ENCODE results near the gene MECR. TPM values are rescaled to one million over a fixed set of nuclear protein-coding genes. Genes with fewer than 3 reads are reported as not detected.

MECR gene
- total RNA-seq, 1 experiment from 2014 or later: 42.9 TPM

GRCh38 chr1:29234471-29234870 is 3.7 kb upstream of the MECR start:
- H3K4me1 ChIP-seq (ENCODE audit: control insufficient read depth in 1 of 2, insufficient read depth in 2 of 2, low read length in 2 of 2): peaks cover 16 to 34% of the 10 kb centered on the region in 2 experiments
- H3K27me3 ChIP-seq (ENCODE audit: insufficient read depth, low read length): no peaks in the 10 kb centered on the region
- H3K9ac ChIP-seq (ENCODE audit: low read length): no peak overlapping the region
- no peak overlapping the region for H2AFZ ChIP-seq (ENCODE audit: low read depth, low read length, poor library complexity, severe bottlenecking)
- H3K36me3 ChIP-seq (ENCODE audit: control insufficient read depth in 1 of 2, insufficient read depth in 2 of 2, low read length in 2 of 2): no peaks in the 10 kb centered on the region; a peak in 1 of 4 replicates
- no peak for DNase-seq (ENCODE audit: low read depth, low spot score)
- RAD21 ChIA-PET (ENCODE audit: low non-redundant PET in 1 of 2, low total read pairs in 2 of 2, uncharacterized antibody in 2 of 2, unreplicated experiment in 2 of 2): no interaction called here
- no peak for ATAC-seq
- H3K27ac ChIP-seq (ENCODE audit: low read depth, low read length): no peak overlapping the region
- H3K9me3 ChIP-seq (ENCODE audit: control insufficient read depth in 1 of 2, insufficient read depth in 1 of 2, low read depth in 1 of 2, low read length in 2 of 2): no peaks in the 10 kb centered on the region
- intact Hi-C loops (cut with micrococcal nuclease): loop anchor here (10.0 kb wide), 2 partner anchors 140 to 1680 kb away; no protein-coding TSS in a partner anchor
- TF ChIP-seq CEBPB (IDR thresholded peaks at IDR 0.05; ENCODE audit: low read depth): no peak
- TF ChIP-seq POLR2A (IDR thresholded peaks at IDR 0.05; ENCODE audit: borderline replicate concordance, extremely low read depth, insufficient read depth, insufficient read length): no peak
- TF ChIP-seq EZH2phosphoT487 (IDR thresholded peaks at IDR 0.05; ENCODE audit: borderline replicate concordance): no peak
- TF ChIP-seq EZH2 (IDR thresholded peaks at IDR 0.05): no peak
- no peak for TF ChIP-seq EGR1 (IDR thresholded peaks at IDR 0.05; ENCODE audit: low read depth)
- TF ChIP-seq TCF7L2 (IDR thresholded peaks at IDR 0.05; ENCODE audit: borderline replicate concordance, extremely low read depth, insufficient read depth, insufficient read length): no peak
- no peak for TF ChIP-seq JUND (IDR thresholded peaks at IDR 0.05)
- POLR2A ChIA-PET: no interaction called here
- no peak overlapping the region for H3K4me2 ChIP-seq (ENCODE audit: low read length)
- BruUV-seq (replicated peaks): no TSS peak
- peaks cover 18% of the 10 kb centered on the region for H3K79me2 ChIP-seq (ENCODE audit: insufficient read depth, low read length)
- H3K4me3 ChIP-seq (replicated peaks in 1 of 2; ENCODE audit: low read depth in 1 of 2, low read length in 2 of 2): no peak overlapping the region
- CTCF ChIA-PET: interaction anchor here (0.6 kb wide), 1 partner anchor 177 kb away, joined by 3 read pairs; no protein-coding TSS in a partner anchor
- H3K9me2 ChIP-seq (ENCODE audit: insufficient read depth): no peaks in the 10 kb centered on the region
- H4K20me1 ChIP-seq (ENCODE audit: insufficient read depth): no peaks in the 10 kb centered on the region

GRCh38 chr1:29233693-29234092 is 3.0 kb upstream of the MECR start:
- DNase-seq (ENCODE audit: low read depth, low spot score) (no peak), ATAC-seq (no peak)
- Histone ChIP-seq H3K4me1 (ENCODE audit: control insufficient read depth in 1 of 2, insufficient read depth in 2 of 2, low read length in 2 of 2) (peaks cover 8 to 28% of the 10 kb centered on the region in 2 experiments), H3K36me3 (ENCODE audit: control insufficient read depth in 1 of 2, insufficient read depth in 2 of 2, low read length in 2 of 2) (no peaks in the 10 kb centered on the region; a peak in 1 of 4 replicates), H2AFZ (ENCODE audit: low read depth, low read length, poor library complexity, severe bottlenecking) (no peak overlapping the region), H3K9me3 (ENCODE audit: control insufficient read depth in 1 of 2, insufficient read depth in 1 of 2, low read depth in 1 of 2, low read length in 2 of 2) (no peaks in the 10 kb centered on the region), H4K20me1 (ENCODE audit: insufficient read depth) (no peaks in the 10 kb centered on the region), H3K79me2 (ENCODE audit: insufficient read depth, low read length) (peaks cover 22% of the 10 kb centered on the region), H3K27ac (ENCODE audit: low read depth, low read length) (no peak overlapping the region), H3K4me2 (ENCODE audit: low read length) (no peak overlapping the region), H3K4me3 (replicated peaks in 1 of 2; ENCODE audit: low read depth in 1 of 2, low read length in 2 of 2) (no peak overlapping the region), H3K27me3 (ENCODE audit: insufficient read depth, low read length) (no peaks in the 10 kb centered on the region), H3K9ac (ENCODE audit: low read length) (no peak overlapping the region), H3K9me2 (ENCODE audit: insufficient read depth) (no peaks in the 10 kb centered on the region)
- no TSS peak for BruUV-seq (replicated peaks)
- TF ChIP-seq YY1 (IDR thresholded peaks at IDR 0.05; ENCODE audit: extremely low read depth, insufficient replicate concordance, low read depth, low read length) (no peak), MAX (IDR thresholded peaks at IDR 0.05) (no peak), CBX3 (IDR thresholded peaks at IDR 0.05; ENCODE audit: low read depth) (no peak), ELF1 (IDR thresholded peaks at IDR 0.05; ENCODE audit: borderline replicate concordance, low read depth) (no peak)
- ChIA-PET POLR2A (interaction anchor here (0.7 kb wide), 1 partner anchor 218 kb away, joined by 3 read pairs; no protein-coding TSS in a partner anchor), RAD21 (ENCODE audit: low non-redundant PET in 1 of 2, low total read pairs in 2 of 2, uncharacterized antibody in 2 of 2, unreplicated experiment in 2 of 2) (no interaction called here), CTCF (no interaction called here)
- intact Hi-C loops (cut with micrococcal nuclease): loop anchor here (10.0 kb wide), 2 partner anchors 141 to 1681 kb away; no protein-coding TSS in a partner anchor
